ENCODE results near the gene ATG16L1. TPM values are rescaled to one million over a fixed set of nuclear protein-coding genes. Genes with fewer than 3 reads are reported as not detected.
A peak's percentile ranks its signal among the peaks of the same experiment; 100 is the strongest.

The ATG16L1 gene
- 11.2 TPM for polyA plus RNA-seq

DNA sequence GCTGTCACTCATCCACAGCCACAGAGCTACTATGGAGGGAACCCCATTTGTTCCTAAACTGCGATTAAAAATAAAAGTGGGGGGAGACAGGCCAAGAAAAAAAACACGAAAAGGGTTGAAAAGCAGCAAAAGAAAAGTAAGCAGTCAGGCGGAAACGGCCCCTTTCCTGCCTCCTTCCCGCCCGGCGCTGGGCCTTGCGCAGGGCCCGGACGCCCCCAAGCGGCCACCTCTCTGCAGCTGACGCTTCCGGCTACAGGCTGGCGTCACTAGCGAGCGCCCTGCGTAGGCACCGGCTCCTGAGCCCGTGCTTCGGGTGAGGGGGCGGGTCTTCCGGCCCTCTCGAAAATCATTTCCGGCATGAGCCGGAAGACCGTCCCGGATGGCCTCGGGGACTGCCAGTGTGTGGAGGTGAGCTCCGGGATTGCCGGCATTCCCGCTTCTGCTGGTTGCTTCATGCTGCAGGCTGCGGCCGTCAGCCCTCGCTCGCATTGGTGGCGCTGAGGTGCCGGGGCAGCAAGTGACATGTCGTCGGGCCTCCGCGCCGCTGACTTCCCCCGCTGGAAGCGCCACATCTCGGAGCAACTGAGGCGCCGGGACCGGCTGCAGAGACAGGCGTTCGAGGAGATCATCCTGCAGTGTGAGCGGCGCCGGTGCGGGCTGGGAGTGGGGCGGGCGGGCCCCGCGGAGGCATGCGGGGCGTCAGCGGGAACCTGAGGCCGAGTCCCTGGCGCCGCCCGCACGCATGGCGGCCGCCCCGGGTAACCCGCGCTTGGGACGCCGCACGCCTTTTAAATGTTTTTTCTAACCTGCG, at the start of gene ATG16L1:
Gene ATG16L1, plus strand, starts transcription at position 368 of the 811 bp plus-strand sequence. Its CDS starts 155 bp downstream, at position 523.
- peaks cover 22 to 36% (median 34%) of the 10 kb centered on the region in 3 donors for H3K4me1 Mint-ChIP-seq
- H3K27me3 Mint-ChIP-seq, result no peaks in the 10 kb centered on the region
- no peaks in the 10 kb centered on the region for H3K36me3 Mint-ChIP-seq
- peak within 1 kb of the TSS; percentile 81 to 92 (median 88) for H3K27ac Mint-ChIP-seq
- no peaks in the 10 kb centered on the region for H3K9me3 Mint-ChIP-seq
- H3K4me3 Mint-ChIP-seq, result peak within 1 kb of the TSS; percentile 90 to 97 (median 96)

DNA sequence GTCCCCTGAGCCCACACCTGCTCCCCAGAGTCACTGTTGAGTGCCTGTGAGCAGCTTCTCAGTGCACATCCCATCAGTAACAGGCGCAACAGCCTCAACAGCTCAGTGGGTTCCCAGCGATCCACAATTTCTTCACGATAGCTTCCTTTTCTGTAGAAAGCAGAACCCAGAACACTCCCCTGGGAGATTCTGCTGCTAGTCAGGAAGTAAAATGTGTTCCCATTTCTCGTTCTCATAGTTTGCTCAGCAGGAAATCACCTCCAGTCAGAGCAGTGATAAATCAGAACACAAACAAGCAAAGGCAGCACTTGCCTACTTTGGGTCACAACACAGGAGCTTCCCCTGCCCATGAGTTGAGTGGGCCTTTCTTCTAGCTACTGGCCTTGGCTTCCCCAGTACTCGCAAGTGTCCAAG, 48.9 kb upstream of the ATG16L1 start:
- peak overlapping the region; percentile 30 to 92 (median 62) for H3K4me3 Mint-ChIP-seq
- H3K36me3 Mint-ChIP-seq, result peaks cover 7% of the 10 kb centered on the region
- no peaks in the 10 kb centered on the region for H3K27me3 Mint-ChIP-seq
- H3K9me3 Mint-ChIP-seq, result no peaks in the 10 kb centered on the region
- peak overlapping the region; percentile 84 to 94 (median 93) for H3K27ac Mint-ChIP-seq
- H3K4me1 Mint-ChIP-seq, result peaks cover 22 to 35% (median 32%) of the 10 kb centered on the region in 3 donors

DNA sequence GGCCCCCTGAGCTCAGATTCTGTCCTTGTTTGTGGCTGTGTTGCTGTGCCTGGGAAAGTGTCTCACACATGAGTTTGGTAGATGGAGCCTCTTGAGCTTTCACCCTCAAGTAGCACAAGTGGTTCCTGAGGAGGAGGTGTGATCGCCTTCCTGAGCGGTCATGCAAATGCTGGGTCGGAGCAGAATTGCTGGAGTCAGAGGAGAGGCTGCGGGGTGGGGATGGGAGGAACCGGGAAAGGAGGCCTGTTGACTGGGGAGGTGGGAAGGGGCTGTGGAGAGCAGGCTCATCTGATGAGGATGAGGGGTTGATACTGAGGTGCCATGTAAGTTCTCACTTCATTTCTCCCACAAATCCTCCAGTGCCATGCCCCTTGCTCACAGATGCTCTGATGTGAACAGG, 48.4 kb upstream of the ATG16L1 start:
- no peaks in the 10 kb centered on the region for H3K9me3 Mint-ChIP-seq
- no peaks in the 10 kb centered on the region for H3K27me3 Mint-ChIP-seq
- H3K4me3 Mint-ChIP-seq, result peak overlapping the region in 3 of 4 donors; percentile 30 to 92 (median 81)
- peaks cover 5% of the 10 kb centered on the region for H3K36me3 Mint-ChIP-seq
- H3K27ac Mint-ChIP-seq, result peak overlapping the region; percentile 84 to 94 (median 93)
- peaks cover 24 to 36% (median 32%) of the 10 kb centered on the region in 3 donors for H3K4me1 Mint-ChIP-seq

DNA sequence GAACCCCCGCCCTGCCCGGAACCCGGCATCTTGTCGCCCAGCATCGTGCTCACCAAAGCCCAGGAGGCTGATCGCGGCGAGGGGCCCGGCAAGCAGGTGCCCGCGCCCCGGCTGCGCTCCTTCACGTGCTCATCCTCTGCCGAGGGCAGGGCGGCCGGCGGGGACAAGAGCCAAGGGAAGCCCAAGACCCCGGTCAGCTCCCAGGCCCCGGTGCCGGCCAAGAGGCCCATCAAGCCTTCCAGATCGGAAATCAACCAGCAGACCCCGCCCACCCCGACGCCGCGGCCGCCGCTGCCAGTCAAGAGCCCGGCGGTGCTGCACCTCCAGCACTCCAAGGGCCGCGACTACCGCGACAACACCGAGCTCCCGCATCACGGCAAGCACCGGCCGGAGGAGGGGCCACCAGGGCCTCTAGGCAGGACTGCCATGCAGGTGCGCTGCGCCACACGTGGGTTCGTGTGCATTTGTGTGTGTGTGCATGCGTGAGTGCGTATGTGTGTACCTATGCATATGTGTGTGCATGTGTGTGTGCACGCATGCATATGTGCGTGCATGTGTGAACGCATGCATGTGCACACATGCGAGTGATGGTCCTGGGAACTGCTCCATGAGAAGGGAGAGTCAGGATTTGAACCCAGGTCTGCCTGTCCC, 47.1 kb upstream of the ATG16L1 start:
- peaks cover 7% of the 10 kb centered on the region for H3K36me3 Mint-ChIP-seq
- H3K4me3 Mint-ChIP-seq, result no peak overlapping the region
- H3K9me3 Mint-ChIP-seq, result no peaks in the 10 kb centered on the region
- H3K27me3 Mint-ChIP-seq, result no peaks in the 10 kb centered on the region
- H3K4me1 Mint-ChIP-seq, result peaks cover 24 to 39% (median 35%) of the 10 kb centered on the region in 3 donors
- peak overlapping the region in 1 of 3 donors; percentile 81 for H3K27ac Mint-ChIP-seq

DNA sequence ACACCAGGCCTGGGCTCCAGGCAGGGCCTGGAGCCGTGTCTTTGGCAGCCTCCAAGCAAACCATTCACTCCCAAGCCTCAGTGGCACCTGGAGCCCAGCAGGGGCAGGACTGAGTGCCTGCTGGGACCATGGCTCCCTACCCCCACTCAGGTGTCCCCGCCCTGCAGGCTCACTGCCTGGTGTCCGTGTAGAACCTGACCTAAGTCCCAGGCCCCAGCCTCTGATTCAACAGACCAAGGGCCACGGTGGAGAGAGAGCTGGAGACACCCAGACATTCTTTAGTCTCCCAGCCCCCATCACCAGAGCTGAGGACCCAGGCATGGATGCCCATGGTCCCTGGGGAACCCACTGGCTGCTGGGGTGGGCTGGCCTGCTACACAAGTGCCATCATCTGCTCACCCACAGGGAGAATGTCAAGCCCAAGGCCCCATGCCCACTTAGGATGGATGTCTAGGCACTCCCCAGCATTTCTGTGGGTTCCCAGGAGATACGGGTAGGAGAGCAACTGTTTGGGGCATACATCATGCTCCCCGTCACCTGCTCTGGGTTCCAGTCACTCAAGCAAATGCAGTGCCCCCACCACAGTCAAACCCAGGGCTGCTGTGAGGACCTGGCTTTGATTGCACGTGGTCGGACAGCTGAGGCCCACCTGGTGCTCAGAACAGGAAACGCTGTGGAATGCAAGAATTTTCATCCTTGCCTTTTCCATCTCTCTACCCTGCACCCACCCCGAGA, 42.9 kb upstream of the ATG16L1 start:
- Mint-ChIP-seq H3K36me3 (peaks cover 4% of the 10 kb centered on the region), H3K4me3 (no peak overlapping the region), H3K27me3 (no peaks in the 10 kb centered on the region), H3K9me3 (no peaks in the 10 kb centered on the region), H3K27ac (peak overlapping the region in 2 of 3 donors; percentile 1 to 67), H3K4me1 (peaks cover 4 to 8% (median 4%) of the 10 kb centered on the region in 3 donors)

DNA sequence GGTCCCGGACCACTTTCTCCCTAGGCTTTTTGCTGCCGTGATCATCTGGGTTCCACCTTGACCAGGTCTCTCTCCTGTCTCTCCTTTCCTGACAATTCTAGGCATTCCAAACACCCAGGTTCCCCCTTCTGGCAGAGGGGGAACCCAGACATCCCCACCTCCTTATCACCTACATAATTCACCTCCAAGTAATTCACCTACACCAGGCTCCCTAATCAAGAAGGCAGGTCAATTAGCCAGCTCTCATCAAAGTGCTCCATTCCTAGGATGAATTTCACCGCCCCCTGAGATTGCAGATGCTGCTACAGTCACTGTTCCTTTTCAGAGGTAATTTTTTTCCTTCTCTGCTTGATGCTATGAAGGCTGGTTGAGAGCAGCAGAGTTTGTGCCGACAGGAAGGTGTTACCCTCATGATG, 42.3 kb upstream of the ATG16L1 start:
- Mint-ChIP-seq H3K27me3 (no peaks in the 10 kb centered on the region), H3K4me3 (peak overlapping the region in 1 of 4 donors; percentile 78), H3K4me1 (peaks cover 4 to 8% (median 4%) of the 10 kb centered on the region in 3 donors), H3K27ac (peak overlapping the region in 2 of 3 donors; percentile 1 to 67), H3K36me3 (peaks cover 2% of the 10 kb centered on the region), H3K9me3 (no peaks in the 10 kb centered on the region)

DNA sequence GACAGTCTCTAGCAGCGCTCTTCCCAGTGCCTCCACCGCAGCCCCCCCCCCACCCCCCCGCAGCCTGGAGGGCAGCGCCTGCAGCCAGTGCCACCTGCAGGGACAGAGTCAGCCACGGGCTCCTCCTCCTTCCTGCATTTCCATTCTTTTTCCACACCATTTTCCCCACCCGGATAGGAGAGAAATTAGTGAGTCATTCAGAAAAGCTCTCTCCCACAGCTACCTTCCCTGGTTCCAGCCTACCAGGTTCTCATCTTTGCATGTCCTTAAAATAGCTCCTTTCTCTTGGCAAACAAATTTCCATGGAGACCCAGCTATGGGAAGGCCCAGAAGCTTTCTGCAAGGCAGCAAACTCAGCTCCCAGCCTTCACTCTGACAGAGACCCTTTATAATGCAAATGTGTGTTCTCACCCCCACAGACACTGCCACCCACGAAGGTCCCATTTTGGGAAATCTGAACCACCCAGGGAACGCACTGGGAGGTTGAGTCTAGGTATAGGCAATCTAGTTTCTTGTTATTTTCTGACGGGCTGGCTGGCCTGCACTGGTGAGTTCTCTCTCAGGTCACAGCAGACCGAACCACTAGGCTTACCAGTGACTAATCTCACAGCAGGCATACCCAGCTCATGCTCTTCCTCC, 41.8 kb upstream of the ATG16L1 start:
- H3K27ac Mint-ChIP-seq, result peak overlapping the region in 1 of 3 donors; percentile 67
- H3K27me3 Mint-ChIP-seq, result no peaks in the 10 kb centered on the region
- H3K36me3 Mint-ChIP-seq, result peaks cover 2% of the 10 kb centered on the region
- no peaks in the 10 kb centered on the region for H3K9me3 Mint-ChIP-seq
- H3K4me1 Mint-ChIP-seq, result peaks cover 4 to 7% (median 4%) of the 10 kb centered on the region in 3 donors
- H3K4me3 Mint-ChIP-seq, result no peak overlapping the region

DNA sequence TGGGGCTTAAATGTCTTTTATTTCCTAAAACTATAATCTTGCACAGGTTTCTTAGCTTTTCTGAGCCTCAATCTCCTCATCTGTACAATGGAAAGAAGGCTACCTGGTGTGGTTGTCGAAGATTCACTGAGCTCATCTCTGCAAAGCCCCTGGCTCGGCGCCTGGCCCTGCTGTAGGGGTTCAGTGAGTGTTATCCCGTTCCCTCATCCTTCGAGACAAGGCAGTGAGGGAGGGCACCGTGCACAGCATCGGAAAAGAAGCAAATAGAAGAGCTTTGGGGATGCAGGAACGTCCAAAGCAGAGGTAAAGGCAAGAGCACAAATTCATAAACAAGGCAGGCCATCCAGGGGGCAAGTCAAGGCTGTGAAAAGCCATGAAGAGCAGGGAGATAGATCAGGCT, 41.2 kb upstream of the ATG16L1 start:
- Mint-ChIP-seq H3K27ac (peak overlapping the region in 2 of 3 donors; percentile 55 to 67), H3K4me1 (peaks cover 4 to 5% (median 4%) of the 10 kb centered on the region in 3 donors), H3K27me3 (no peaks in the 10 kb centered on the region), H3K36me3 (peaks cover 2% of the 10 kb centered on the region), H3K4me3 (no peak overlapping the region), H3K9me3 (no peaks in the 10 kb centered on the region)

DNA sequence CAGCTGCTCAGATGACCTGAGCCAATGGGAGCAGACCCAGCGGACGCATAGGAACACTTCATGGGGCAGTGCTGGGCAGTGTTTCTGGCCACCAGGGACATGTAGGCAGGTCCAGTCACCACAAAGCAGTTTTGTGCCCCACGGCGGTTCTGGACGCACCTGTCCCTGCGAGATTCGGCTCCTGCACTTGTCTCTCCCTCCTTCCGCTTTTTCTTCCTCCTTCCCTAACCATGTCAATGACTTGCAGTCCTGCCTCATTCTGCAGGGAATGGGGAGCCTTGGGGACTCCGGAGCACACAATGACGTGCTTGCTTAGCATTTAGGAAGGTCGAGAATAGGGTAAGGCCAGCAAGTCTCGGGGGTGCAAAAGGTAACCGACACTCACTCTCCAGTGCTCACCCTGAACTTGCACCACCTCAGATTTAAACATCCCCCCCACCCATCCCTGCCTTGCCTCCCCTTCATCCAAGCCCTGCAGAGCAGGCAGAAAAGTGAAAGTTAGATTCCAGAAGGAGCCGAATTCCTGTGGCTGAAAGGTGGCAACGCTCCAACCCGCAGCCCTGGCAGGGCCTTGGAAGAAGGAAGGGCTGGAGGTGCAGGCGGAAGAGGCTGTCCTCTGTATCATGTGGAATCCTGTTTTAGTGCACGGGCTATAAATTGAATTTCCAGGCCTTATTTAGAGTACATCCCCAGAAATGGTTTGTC, 40.5 kb upstream of the ATG16L1 start:
- Mint-ChIP-seq H3K27me3 (no peaks in the 10 kb centered on the region), H3K4me3 (no peak overlapping the region), H3K36me3 (peaks cover 2% of the 10 kb centered on the region), H3K27ac (peak overlapping the region in 2 of 3 donors; percentile 2 to 67), H3K9me3 (no peaks in the 10 kb centered on the region), H3K4me1 (peaks cover 4 to 5% (median 4%) of the 10 kb centered on the region in 3 donors)

DNA sequence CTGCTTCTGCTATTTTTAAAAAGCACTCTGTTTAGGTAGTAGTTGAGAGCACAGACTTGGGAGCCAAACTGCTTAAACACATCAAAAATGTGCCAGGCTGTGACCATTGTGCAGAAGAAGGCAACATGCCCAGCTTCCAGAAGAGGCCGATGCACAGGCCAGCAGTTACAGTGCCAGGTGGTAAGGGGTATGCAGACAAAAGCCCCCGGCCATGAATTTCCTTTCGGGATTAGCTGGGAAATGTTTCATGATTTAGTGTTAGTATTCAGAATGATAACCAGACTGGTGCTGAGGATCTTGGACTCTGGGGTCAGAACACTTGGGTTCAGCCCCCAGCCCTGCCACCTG, 40.0 kb upstream of the ATG16L1 start:
- Mint-ChIP-seq H3K27me3 (no peaks in the 10 kb centered on the region), H3K4me3 (no peak overlapping the region)

DNA sequence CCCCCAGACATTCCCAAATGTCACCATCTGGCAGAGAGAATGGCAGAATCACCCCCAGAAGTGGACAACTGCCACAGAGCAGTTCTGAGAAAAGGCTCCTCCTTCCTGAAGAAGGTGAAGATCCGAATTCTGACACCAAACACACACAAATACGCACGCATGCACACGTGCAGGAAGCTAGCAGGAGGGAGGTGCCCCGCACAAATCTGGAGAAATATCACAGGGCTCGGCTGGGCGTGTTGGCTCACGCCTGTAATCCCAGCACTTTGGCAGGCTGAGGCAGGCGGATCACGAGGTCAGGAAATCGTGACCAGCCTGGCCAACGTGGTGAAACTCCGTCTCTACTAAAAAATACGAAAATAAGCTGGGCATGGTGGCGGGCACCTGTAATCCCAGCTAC, 38.5 kb upstream of the ATG16L1 start:
- no peaks in the 10 kb centered on the region for H3K9me3 Mint-ChIP-seq
- H3K27ac Mint-ChIP-seq, result no peak overlapping the region
- H3K36me3 Mint-ChIP-seq, result peaks cover 2% of the 10 kb centered on the region
- no peaks in the 10 kb centered on the region for H3K27me3 Mint-ChIP-seq
- no peak overlapping the region for H3K4me3 Mint-ChIP-seq
- H3K4me1 Mint-ChIP-seq, result peaks cover 0 to 4% (median 4%) of the 10 kb centered on the region in 3 donors

More for the DNA sequence above, 40.0 kb upstream of the ATG16L1 start:
- H3K4me1 Mint-ChIP-seq, result peaks cover 4 to 5% (median 4%) of the 10 kb centered on the region in 3 donors
- no peaks in the 10 kb centered on the region for H3K9me3 Mint-ChIP-seq
- peaks cover 2% of the 10 kb centered on the region for H3K36me3 Mint-ChIP-seq
- peak overlapping the region in 1 of 3 donors; percentile 67 for H3K27ac Mint-ChIP-seq

DNA sequence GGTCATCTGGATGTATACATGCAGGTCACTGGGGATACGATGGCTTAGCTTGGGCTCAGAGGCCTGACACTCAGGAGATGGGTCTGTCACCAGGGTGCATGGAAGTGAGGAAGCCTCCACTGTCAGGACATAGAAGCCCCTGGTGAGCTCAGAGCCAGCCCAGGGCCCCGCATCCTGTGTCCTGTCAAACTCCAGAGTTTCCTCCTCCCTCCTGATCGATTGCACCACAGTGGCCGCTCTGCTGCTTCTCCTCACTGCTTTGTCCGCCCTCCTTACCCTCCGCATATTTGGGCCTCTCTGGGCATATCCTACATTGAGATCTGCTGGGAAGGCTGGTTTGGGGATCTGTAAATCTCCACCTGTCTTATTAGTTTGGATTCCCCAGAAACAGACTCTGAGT, 37.5 kb upstream of the ATG16L1 start:
- Mint-ChIP-seq H3K36me3 (peaks cover 2% of the 10 kb centered on the region), H3K27ac (peak overlapping the region in 2 of 3 donors; percentile 15 to 69), H3K4me1 (peaks cover 0 to 4% (median 3%) of the 10 kb centered on the region in 3 donors), H3K4me3 (no peak overlapping the region), H3K9me3 (no peaks in the 10 kb centered on the region), H3K27me3 (no peaks in the 10 kb centered on the region)

DNA sequence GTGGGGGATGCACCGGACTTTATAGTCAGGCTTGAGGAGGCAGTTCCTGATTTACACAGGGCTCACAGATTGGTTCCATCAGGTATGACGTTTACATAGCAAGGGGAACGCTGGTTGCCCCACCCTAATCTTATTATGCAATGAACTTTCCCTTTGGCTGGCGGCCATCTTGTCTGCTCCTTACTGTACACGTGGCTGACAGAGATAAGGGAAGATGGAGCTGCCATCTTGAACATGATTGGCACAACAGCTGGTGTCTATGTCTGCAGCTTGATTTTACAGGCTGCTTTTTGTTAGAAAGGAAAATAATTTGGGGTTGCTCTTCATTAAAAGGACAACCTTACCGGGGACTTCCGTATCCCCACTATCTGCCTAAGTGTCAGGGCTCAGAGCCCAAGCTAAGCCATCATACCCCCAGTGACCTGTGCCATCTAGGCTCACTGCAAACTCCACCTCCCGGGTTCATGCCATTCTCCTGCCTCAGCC, 33.5 kb upstream of the ATG16L1 start:
- Mint-ChIP-seq H3K9me3 (no peaks in the 10 kb centered on the region), H3K4me3 (no peak overlapping the region), H3K36me3 (no peaks in the 10 kb centered on the region), H3K27ac (peak overlapping the region in 2 of 3 donors; percentile 41 to 55), H3K4me1 (peaks cover 4% of the 10 kb centered on the region in 3 donors), H3K27me3 (no peaks in the 10 kb centered on the region)

DNA sequence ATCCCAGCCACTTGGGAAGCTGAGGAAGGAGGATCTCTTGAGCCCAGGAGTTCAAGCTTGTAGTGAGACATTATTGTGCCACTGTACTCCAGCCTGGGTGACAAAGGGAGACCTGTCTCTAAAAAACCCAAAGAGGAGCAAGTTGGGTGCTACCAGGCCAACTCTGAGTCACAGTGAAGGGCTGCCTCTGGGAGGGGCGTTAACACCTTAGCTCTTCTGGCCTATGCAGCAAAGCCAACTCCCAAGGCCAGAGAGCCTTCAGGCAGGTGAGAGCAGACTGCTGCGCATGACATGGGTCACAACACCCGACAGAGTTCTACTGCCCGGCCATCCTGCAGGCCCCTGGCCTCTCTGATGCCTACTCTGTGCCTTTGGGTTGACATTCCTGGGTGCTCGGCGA, 32.6 kb upstream of the ATG16L1 start:
- Mint-ChIP-seq H3K4me1 (peaks cover 9 to 11% (median 10%) of the 10 kb centered on the region in 3 donors), H3K9me3 (no peaks in the 10 kb centered on the region), H3K36me3 (peaks cover 2% of the 10 kb centered on the region), H3K4me3 (no peak overlapping the region), H3K27ac (peak overlapping the region in 1 of 3 donors; percentile 48), H3K27me3 (no peaks in the 10 kb centered on the region)

All from IgD-negative memory B cell (primary cell).